HepG2 (cell line): ENCODE data around the gene FRMD4A. TPM values are rescaled to one million over a fixed set of nuclear protein-coding genes. Genes with fewer than 3 reads are reported as not detected.

Experiments used
- ATAC-seq: fragments of 200-7000 bp; cut with Tn5 transposase; 3 replicates; pipeline ENCODE4 v1.9.1; 2020; ENCODE audit warnings: mild to moderate bottlenecking, moderate library complexity
- BruUV-seq: library from RNA; stranded (reverse); fragments of 400-500 nt; replicated peaks from 2 replicates; lab custom pipeline; 2021; lab: Mats Ljungman, UMichigan
- CTCF ChIA-PET: fragments of 300-600 bp; formaldehyde crosslinking; extraction: SDS; loops from one replicate; lab custom pipeline; 2021; ENCODE audit warnings: low total read pairs, inconsistent platforms, low intra/inter-chr PET ratio; lab: Yijun Ruan, JAX
- POLR2A ChIA-PET: fragments of 350-600 bp; sonication (Branson Sonifier 250); formaldehyde crosslinking; loops from one replicate; lab custom pipeline; 2020; ENCODE audit warnings: antibody characterized with exemption, inconsistent platforms; lab: Yijun Ruan, JAX
- DNase-seq: peaks from one replicate; pipeline ENCODE4 v3.0.0-alpha.2; 2015; ENCODE audit warnings: low spot score
- FAIRE-seq: peaks from 3 replicates; lab custom pipeline; 2011; peaks lifted over from hg19 to GRCh38; lab: Jason Lieb, UNC
- H2AFZ ChIP-seq: one replicate; pipeline ENCODE4 v1.6.1; 2011; ENCODE audit warnings: low read length, inconsistent platforms
- H3K27ac ChIP-seq: fragments of 300-600 bp; 3 replicates; pipeline ENCODE4 v1.8.0; 2011; ENCODE audit warnings: mixed run types, mild to moderate bottlenecking, mixed read lengths, low read length, inconsistent platforms; ENCODE audit not compliant: insufficient read depth; ENCODE audit errors: extremely low read length
- H3K27me3 ChIP-seq, 2 experiments: fragments of 200-600 bp in 1 of 2; 2 replicates in 1 of 2; 3 replicates in 1 of 2; pipeline versions ENCODE4 v1.6.0 to v1.8.0; 2011; ENCODE audit warnings: low read length in 2 of 2, mild to moderate bottlenecking in 2 of 2, moderate library complexity in 2 of 2, inconsistent platforms in 1 of 2; ENCODE audit not compliant: insufficient read depth in 2 of 2, control insufficient read depth in 1 of 2
- H3K36me3 ChIP-seq, 2 experiments: fragments of 200-600 bp in 1 of 2; replicated peaks in 1 of 2; 2 replicates in 1 of 2; 3 replicates in 1 of 2; pipeline versions ENCODE4 v1.5.1 to v1.8.0; 2011; ENCODE audit warnings: low read length in 2 of 2, inconsistent platforms in 1 of 2; ENCODE audit not compliant: insufficient read depth in 2 of 2, control insufficient read depth in 1 of 2
- H3K4me1 ChIP-seq: 2 replicates; pipeline ENCODE4 v1.5.1; 2012; ENCODE audit warnings: low read length, inconsistent platforms; ENCODE audit not compliant: insufficient read depth
- H3K4me2 ChIP-seq: 2 replicates; pipeline ENCODE4 v1.6.0; 2011; ENCODE audit warnings: low read depth, low read length, inconsistent platforms
- H3K4me3 ChIP-seq, 3 experiments: fragments of 200-600 bp in 1 of 3; sonication (generic), shearing (Covaris generic) in 1 of 3; replicated peaks in 1 of 3; 2 replicates each; pipeline ENCODE4 v1.5.1; 2011 to 2016; ENCODE audit warnings: low read length in 3 of 3, inconsistent platforms in 2 of 3, low read depth in 2 of 3, mild to moderate bottlenecking in 2 of 3, control low read depth in 1 of 3, mixed read lengths in 1 of 3; ENCODE audit not compliant: insufficient read depth in 1 of 3
- H3K79me2 ChIP-seq: one replicate; pipeline ENCODE4 v1.6.1; 2011; ENCODE audit warnings: low read length, inconsistent platforms; ENCODE audit not compliant: insufficient read depth
- H3K9ac ChIP-seq: 2 replicates; pipeline ENCODE4 v1.6.0; 2011; ENCODE audit warnings: mild to moderate bottlenecking, low read depth, low read length, inconsistent platforms; ENCODE audit not compliant: insufficient read depth
- H3K9me3 ChIP-seq: 2 replicates; pipeline ENCODE4 v1.5.1; 2012; ENCODE audit warnings: mild to moderate bottlenecking, low read length
- H4K20me1 ChIP-seq: 2 replicates; pipeline ENCODE4 v1.6.0; 2011; ENCODE audit warnings: inconsistent platforms, mild to moderate bottlenecking, low read length, moderate library complexity; ENCODE audit not compliant: insufficient read depth
- HNRNPK ChIP-seq: fragments of 200-400 bp; formaldehyde crosslinking; IDR thresholded peaks from 2 replicates; pipeline ENCODE4 v1.6.1; 2018; ENCODE audit warnings: low read length, low read depth, moderate library complexity, mild to moderate bottlenecking; ENCODE audit not compliant: poor library complexity, severe bottlenecking
- WGBS: methylation state at CpG from one replicate; pipeline ENCODE4 v1.1.6; 2017; ENCODE audit warnings: low lambda C conversion rate; 5-methylcytosine and 5-hydroxymethylcytosine counted together
- in situ Hi-C: cut with HindIII; loops from 2 replicates; pipeline ENCODE4 v1.10.0; 2017; ENCODE audit warnings: low pct_unique_long_range_greater_than_20kb; ENCODE audit not compliant: extremely low pct_ligation_motif_present
- intact Hi-C: fragments of 100-400 bp; cut with micrococcal nuclease; formaldehyde crosslinking; loops from one replicate; pipeline ENCODE4 v1.10.0; 2022; ENCODE audit not compliant: unreplicated experiment
- polyA plus RNA-seq, 8 experiments: library from polyadenylated mRNA; depleted of rRNA in 3 of 8; stranded (reverse) in 7 of 8; unstranded in 1 of 8; fragments of >200 nt; fragmentation: Illumina TruSeq in 4 of 8; extraction: Trizol in 4 of 8; gene quantifications; 2 replicates each; pipeline versions ENCODE4 v1.2.1 to v1.2.3, GENCODE V29; 2011 to 2016; ENCODE audit warnings: low read depth in 4 of 8, missing spikeins in 1 of 8, mixed read lengths in 1 of 8; ENCODE audit not compliant: insufficient read depth in 1 of 8
- total RNA-seq, 5 experiments: library from RNA; depleted of rRNA; stranded (reverse); fragments of >200 nt; fragmentation: Illumina TruSeq; extraction: Trizol; gene quantifications; 2 replicates each; pipeline ENCODE4 v1.2.3, GENCODE V29; 2016; ENCODE audit warnings: low read depth in 1 of 5
- TF ChIP-seq, protein P1 (sequence below): sonication (generic); formaldehyde crosslinking; IDR thresholded peaks from 2 replicates; pipeline ENCODE4 v1.4.0; 2020; ENCODE audit warnings: mild to moderate bottlenecking, missing genetic modification reagents
- TF ChIP-seq, protein P2 (sequence below): sonication (generic); formaldehyde crosslinking; IDR thresholded peaks from 2 replicates; pipeline ENCODE4 v1.4.0; 2020; ENCODE audit warnings: missing genetic modification reagents
- TF ChIP-seq, protein P3 (sequence below): conservative IDR thresholded peaks from 2 replicates; pipeline ENCODE4 v1.6.1; 2018; ENCODE audit warnings: missing genetic modification reagents

FRMD4A gene
- total and polyA plus RNA-seq, 2 of the 13 experiments (the other 11 are each of a cell fraction or from before 2014, with no cell fraction given), result 0.09 to 0.26 TPM

DNA sequence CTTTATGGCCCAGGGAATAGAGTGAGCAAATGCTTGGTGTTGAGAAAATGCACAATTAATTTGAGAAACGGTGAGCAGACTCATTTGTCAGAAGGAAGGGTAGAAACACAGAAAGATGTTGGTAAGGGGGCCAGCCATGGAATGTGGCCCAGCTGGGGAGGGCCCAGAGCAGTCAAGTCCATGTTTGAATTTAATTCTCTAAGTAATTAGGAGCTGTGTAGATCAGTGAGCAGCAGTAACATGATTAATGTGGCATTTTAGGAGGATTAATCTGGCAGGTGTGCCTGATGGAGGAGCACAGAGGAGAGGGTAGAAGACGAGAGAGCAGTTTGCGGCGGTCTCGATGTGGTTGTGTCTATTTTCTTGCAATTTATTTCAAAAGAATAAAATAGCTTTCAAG, 218.7 kb downstream of the FRMD4A start:
- TF ChIP-seq, protein P1, sequence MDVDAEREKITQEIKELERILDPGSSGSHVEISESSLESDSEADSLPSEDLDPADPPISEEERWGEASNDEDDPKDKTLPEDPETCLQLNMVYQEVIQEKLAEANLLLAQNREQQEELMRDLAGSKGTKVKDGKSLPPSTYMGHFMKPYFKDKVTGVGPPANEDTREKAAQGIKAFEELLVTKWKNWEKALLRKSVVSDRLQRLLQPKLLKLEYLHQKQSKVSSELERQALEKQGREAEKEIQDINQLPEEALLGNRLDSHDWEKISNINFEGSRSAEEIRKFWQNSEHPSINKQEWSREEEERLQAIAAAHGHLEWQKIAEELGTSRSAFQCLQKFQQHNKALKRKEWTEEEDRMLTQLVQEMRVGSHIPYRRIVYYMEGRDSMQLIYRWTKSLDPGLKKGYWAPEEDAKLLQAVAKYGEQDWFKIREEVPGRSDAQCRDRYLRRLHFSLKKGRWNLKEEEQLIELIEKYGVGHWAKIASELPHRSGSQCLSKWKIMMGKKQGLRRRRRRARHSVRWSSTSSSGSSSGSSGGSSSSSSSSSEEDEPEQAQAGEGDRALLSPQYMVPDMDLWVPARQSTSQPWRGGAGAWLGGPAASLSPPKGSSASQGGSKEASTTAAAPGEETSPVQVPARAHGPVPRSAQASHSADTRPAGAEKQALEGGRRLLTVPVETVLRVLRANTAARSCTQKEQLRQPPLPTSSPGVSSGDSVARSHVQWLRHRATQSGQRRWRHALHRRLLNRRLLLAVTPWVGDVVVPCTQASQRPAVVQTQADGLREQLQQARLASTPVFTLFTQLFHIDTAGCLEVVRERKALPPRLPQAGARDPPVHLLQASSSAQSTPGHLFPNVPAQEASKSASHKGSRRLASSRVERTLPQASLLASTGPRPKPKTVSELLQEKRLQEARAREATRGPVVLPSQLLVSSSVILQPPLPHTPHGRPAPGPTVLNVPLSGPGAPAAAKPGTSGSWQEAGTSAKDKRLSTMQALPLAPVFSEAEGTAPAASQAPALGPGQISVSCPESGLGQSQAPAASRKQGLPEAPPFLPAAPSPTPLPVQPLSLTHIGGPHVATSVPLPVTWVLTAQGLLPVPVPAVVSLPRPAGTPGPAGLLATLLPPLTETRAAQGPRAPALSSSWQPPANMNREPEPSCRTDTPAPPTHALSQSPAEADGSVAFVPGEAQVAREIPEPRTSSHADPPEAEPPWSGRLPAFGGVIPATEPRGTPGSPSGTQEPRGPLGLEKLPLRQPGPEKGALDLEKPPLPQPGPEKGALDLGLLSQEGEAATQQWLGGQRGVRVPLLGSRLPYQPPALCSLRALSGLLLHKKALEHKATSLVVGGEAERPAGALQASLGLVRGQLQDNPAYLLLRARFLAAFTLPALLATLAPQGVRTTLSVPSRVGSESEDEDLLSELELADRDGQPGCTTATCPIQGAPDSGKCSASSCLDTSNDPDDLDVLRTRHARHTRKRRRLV (CRISPR knock-in tag), result no peak
- peak; percentile 27 for TF ChIP-seq HNRNPK
- no peaks in the 10 kb centered on the region for H4K20me1 ChIP-seq
- in situ Hi-C loops, result no loop called here
- H3K27ac ChIP-seq, result no peak overlapping the region
- no peak for DNase-seq
- H3K27me3 ChIP-seq, result no peaks in the 10 kb centered on the region
- ChIA-PET POLR2A (no interaction called here), CTCF (no interaction called here)
- H3K4me3 ChIP-seq, result no peak overlapping the region
- no TSS peak for BruUV-seq
- intact Hi-C loops, result no loop called here
- no peak overlapping the region for H2AFZ ChIP-seq
- WGBS, result 53% methylated on average over 5 of the region's 5 CpGs
- FAIRE-seq, result no peak
- H3K4me1 ChIP-seq, result no peaks in the 10 kb centered on the region
- no peak for ATAC-seq
- no peaks in the 10 kb centered on the region for H3K9me3 ChIP-seq
- H3K36me3 ChIP-seq, result no peaks in the 10 kb centered on the region
- no peak overlapping the region for H3K9ac ChIP-seq
- H3K79me2 ChIP-seq, result no peaks in the 10 kb centered on the region
- no peak overlapping the region for H3K4me2 ChIP-seq

DNA sequence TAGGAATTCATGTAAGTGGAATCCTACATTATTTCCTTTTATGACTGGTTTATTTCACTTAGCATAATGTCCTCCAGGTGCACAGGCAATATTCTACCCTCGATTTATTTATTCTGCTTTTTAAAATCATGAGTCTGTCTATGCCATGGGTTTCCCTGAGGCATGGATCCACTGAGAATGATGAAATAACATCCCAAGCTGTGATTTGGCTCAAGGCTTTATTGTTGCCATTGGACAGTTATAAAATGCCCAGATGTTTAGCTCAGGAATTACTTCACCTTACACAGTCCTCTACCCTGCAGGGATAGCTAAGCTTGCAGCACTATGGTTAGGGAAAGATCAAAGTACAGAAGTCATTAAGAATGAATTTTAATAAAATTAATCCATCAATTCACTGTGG, 219.5 kb downstream of the FRMD4A start:
- Histone ChIP-seq H3K4me3 (no peak overlapping the region), H3K4me2 (no peak overlapping the region), H3K9ac (no peak overlapping the region), H3K36me3 (no peaks in the 10 kb centered on the region), H3K79me2 (no peaks in the 10 kb centered on the region), H4K20me1 (no peaks in the 10 kb centered on the region), H2AFZ (no peak overlapping the region), H3K4me1 (no peaks in the 10 kb centered on the region), H3K9me3 (no peaks in the 10 kb centered on the region), H3K27me3 (no peaks in the 10 kb centered on the region), H3K27ac (no peak overlapping the region)
- ATAC-seq (no peak), DNase-seq (no peak), FAIRE-seq (no peak)
- ChIA-PET POLR2A (no interaction called here), CTCF (no interaction called here)
- intact Hi-C loops, result no loop called here
- in situ Hi-C loops, result no loop called here
- 0% methylated on average over 1 of the region's 1 CpG for WGBS
- no TSS peak for BruUV-seq
- TF ChIP-seq, protein P2, sequence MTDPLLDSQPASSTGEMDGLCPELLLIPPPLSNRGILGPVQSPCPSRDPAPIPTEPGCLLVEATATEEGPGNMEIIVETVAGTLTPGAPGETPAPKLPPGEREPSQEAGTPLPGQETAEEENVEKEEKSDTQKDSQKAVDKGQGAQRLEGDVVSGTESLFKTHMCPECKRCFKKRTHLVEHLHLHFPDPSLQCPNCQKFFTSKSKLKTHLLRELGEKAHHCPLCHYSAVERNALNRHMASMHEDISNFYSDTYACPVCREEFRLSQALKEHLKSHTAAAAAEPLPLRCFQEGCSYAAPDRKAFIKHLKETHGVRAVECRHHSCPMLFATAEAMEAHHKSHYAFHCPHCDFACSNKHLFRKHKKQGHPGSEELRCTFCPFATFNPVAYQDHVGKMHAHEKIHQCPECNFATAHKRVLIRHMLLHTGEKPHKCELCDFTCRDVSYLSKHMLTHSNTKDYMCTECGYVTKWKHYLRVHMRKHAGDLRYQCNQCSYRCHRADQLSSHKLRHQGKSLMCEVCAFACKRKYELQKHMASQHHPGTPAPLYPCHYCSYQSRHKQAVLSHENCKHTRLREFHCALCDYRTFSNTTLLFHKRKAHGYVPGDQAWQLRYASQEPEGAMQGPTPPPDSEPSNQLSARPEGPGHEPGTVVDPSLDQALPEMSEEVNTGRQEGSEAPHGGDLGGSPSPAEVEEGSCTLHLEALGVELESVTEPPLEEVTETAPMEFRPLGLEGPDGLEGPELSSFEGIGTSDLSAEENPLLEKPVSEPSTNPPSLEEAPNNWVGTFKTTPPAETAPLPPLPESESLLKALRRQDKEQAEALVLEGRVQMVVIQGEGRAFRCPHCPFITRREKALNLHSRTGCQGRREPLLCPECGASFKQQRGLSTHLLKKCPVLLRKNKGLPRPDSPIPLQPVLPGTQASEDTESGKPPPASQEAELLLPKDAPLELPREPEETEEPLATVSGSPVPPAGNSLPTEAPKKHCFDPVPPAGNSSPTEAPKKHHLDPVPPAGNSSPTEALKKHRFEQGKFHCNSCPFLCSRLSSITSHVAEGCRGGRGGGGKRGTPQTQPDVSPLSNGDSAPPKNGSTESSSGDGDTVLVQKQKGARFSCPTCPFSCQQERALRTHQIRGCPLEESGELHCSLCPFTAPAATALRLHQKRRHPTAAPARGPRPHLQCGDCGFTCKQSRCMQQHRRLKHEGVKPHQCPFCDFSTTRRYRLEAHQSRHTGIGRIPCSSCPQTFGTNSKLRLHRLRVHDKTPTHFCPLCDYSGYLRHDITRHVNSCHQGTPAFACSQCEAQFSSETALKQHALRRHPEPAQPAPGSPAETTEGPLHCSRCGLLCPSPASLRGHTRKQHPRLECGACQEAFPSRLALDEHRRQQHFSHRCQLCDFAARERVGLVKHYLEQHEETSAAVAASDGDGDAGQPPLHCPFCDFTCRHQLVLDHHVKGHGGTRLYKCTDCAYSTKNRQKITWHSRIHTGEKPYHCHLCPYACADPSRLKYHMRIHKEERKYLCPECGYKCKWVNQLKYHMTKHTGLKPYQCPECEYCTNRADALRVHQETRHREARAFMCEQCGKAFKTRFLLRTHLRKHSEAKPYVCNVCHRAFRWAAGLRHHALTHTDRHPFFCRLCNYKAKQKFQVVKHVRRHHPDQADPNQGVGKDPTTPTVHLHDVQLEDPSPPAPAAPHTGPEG (CRISPR knock-in tag), result no peak
- TF ChIP-seq, protein P3, sequence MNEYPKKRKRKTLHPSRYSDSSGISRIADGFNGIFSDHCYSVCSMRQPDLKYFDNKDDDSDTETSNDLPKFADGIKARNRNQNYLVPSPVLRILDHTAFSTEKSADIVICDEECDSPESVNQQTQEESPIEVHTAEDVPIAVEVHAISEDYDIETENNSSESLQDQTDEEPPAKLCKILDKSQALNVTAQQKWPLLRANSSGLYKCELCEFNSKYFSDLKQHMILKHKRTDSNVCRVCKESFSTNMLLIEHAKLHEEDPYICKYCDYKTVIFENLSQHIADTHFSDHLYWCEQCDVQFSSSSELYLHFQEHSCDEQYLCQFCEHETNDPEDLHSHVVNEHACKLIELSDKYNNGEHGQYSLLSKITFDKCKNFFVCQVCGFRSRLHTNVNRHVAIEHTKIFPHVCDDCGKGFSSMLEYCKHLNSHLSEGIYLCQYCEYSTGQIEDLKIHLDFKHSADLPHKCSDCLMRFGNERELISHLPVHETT (CRISPR knock-in tag), result no peak
